A549 (cell line): ENCODE measurements around the gene PKM.

Experiments
- CBX8 ChIP-seq: fragments of 200-600 bp; sonication (generic); IDR thresholded peaks from 2 replicates; pipeline ENCODE4 v1.6.1; 2016
- JUN ChIP-seq, 2 experiments: fragments of >200 bp; sonication (Bioruptor Twin); formaldehyde crosslinking; IDR thresholded peaks; 2 replicates in 1 of 2; 3 replicates in 1 of 2; pipeline ENCODE4 v1.6.1; 2016 to 2017
- JUNB ChIP-seq: fragments of >200 bp; sonication (Bioruptor Twin); formaldehyde crosslinking; IDR thresholded peaks from 2 replicates; pipeline ENCODE4 v1.6.1; 2016
- MAFK ChIP-seq: fragments of 450-650 bp; IDR thresholded peaks from 2 replicates; pipeline ENCODE4 v1.6.1; 2014; ENCODE audit not compliant: partially characterized antibody
- POLR2A ChIP-seq: IDR thresholded peaks from 2 replicates; pipeline ENCODE4 v1.6.1; 2012; ENCODE audit warnings: mild to moderate bottlenecking, low read length
- SMC3 ChIP-seq: fragments of >200 bp; sonication (Bioruptor Twin); formaldehyde crosslinking; IDR thresholded peaks from 3 replicates; pipeline ENCODE4 v1.6.1; 2018; ENCODE audit warnings: inconsistent platforms
- TF ChIP-seq, protein P1 (sequence below): fragments of >200 bp; sonication (Bioruptor Twin); formaldehyde crosslinking; IDR thresholded peaks from 3 replicates; pipeline ENCODE4 v1.5.1; 2016
- TF ChIP-seq, protein P2 (sequence below): fragments of 450-650 bp; IDR thresholded peaks from 2 replicates; pipeline ENCODE4 v1.6.1; 2014; ENCODE audit warnings: antibody characterized with exemption
- TF ChIP-seq, protein P3 (sequence below): fragments of 200-600 bp; sonication (generic); IDR thresholded peaks from 2 replicates; pipeline ENCODE4 v1.6.1; 2016; ENCODE audit warnings: antibody characterized with exemption, mild to moderate bottlenecking, moderate library complexity

DNA sequence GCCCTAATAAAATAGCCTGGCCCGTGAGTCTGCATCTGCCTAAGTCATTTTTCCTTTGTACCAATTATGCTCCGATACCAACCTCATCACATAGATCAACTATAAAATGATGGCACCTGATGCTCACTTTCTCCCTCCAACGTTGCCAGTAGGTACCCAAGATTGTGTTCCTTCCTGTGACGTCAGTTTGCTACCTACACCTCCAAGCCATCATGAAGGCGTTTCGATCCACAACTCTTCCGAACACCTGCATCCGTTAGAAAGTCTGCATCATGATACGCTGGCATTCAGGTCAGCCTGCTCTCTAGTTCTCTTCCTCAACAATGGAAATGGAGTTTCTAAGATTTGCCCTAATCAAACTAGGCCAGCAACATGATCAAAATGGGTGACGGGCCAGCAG, 7.7 kb downstream of the PKM start:
- TF ChIP-seq JUNB, result no peak
- TF ChIP-seq, protein P1, sequence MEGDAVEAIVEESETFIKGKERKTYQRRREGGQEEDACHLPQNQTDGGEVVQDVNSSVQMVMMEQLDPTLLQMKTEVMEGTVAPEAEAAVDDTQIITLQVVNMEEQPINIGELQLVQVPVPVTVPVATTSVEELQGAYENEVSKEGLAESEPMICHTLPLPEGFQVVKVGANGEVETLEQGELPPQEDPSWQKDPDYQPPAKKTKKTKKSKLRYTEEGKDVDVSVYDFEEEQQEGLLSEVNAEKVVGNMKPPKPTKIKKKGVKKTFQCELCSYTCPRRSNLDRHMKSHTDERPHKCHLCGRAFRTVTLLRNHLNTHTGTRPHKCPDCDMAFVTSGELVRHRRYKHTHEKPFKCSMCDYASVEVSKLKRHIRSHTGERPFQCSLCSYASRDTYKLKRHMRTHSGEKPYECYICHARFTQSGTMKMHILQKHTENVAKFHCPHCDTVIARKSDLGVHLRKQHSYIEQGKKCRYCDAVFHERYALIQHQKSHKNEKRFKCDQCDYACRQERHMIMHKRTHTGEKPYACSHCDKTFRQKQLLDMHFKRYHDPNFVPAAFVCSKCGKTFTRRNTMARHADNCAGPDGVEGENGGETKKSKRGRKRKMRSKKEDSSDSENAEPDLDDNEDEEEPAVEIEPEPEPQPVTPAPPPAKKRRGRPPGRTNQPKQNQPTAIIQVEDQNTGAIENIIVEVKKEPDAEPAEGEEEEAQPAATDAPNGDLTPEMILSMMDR, result no peak
- no peak for TF ChIP-seq CBX8
- TF ChIP-seq POLR2A, result no peak
- no peak for TF ChIP-seq JUN (IDR thresholded peaks at IDR 0.05)
- no peak for TF ChIP-seq SMC3
- TF ChIP-seq, protein P2, sequence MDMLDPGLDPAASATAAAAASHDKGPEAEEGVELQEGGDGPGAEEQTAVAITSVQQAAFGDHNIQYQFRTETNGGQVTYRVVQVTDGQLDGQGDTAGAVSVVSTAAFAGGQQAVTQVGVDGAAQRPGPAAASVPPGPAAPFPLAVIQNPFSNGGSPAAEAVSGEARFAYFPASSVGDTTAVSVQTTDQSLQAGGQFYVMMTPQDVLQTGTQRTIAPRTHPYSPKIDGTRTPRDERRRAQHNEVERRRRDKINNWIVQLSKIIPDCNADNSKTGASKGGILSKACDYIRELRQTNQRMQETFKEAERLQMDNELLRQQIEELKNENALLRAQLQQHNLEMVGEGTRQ, result no peak
- TF ChIP-seq, protein P3, sequence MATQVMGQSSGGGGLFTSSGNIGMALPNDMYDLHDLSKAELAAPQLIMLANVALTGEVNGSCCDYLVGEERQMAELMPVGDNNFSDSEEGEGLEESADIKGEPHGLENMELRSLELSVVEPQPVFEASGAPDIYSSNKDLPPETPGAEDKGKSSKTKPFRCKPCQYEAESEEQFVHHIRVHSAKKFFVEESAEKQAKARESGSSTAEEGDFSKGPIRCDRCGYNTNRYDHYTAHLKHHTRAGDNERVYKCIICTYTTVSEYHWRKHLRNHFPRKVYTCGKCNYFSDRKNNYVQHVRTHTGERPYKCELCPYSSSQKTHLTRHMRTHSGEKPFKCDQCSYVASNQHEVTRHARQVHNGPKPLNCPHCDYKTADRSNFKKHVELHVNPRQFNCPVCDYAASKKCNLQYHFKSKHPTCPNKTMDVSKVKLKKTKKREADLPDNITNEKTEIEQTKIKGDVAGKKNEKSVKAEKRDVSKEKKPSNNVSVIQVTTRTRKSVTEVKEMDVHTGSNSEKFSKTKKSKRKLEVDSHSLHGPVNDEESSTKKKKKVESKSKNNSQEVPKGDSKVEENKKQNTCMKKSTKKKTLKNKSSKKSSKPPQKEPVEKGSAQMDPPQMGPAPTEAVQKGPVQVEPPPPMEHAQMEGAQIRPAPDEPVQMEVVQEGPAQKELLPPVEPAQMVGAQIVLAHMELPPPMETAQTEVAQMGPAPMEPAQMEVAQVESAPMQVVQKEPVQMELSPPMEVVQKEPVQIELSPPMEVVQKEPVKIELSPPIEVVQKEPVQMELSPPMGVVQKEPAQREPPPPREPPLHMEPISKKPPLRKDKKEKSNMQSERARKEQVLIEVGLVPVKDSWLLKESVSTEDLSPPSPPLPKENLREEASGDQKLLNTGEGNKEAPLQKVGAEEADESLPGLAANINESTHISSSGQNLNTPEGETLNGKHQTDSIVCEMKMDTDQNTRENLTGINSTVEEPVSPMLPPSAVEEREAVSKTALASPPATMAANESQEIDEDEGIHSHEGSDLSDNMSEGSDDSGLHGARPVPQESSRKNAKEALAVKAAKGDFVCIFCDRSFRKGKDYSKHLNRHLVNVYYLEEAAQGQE, result no peak
- no peak for TF ChIP-seq MAFK
